Measurements from ENCODE around the gene OR1L1. TPM values are rescaled to one million over a fixed set of nuclear protein-coding genes. Genes with fewer than 3 reads are reported as not detected.

OR1L1 gene
- total RNA-seq, 4 donors from 2014 or later = not detected

- TF ChIP-seq CTCF (IDR thresholded peaks at IDR 0.05; ENCODE audit: low read depth) = no peak
These were observed 23.3 kb downstream of the OR1L1 start for GRCh38 chr9:122684851-122685250.

GRCh38 chr9:122695696-122696095 lies 34.2 kb downstream of the OR1L1 start:
- no peak for TF ChIP-seq CTCF (IDR thresholded peaks at IDR 0.05; ENCODE audit: low read depth)

Other genes with a start within 250 kb of the OR1L1 start
- gene OR1J1, start 183.8 kb upstream of the OR1L1 start, total RNA-seq = not detected
- not detected for gene OR1J2, start 150.9 kb upstream of the OR1L1 start, total RNA-seq
- not detected for gene OR1J4, start 142.6 kb upstream of the OR1L1 start, total RNA-seq
- gene OR1N1, start 134.4 kb upstream of the OR1L1 start, total RNA-seq = not detected
- not detected for gene OR1N2, start 108.6 kb upstream of the OR1L1 start, total RNA-seq
- gene OR1L8, start 78.3 kb upstream of the OR1L1 start, total RNA-seq = under 1 TPM in 2 of 4 donors, not detected in 2; 0.49 to 0.66 TPM
- gene OR1Q1, start 47.0 kb upstream of the OR1L1 start, total RNA-seq = not detected
- gene OR1B1, start 4.1 kb upstream of the OR1L1 start, total RNA-seq = 1 to 10 TPM in 1 of 4 donors, under 1 TPM in 1, not detected in 2; 0.44 to 1.2 TPM
- gene OR1L3, start 13.4 kb downstream of the OR1L1 start, total RNA-seq = not detected
- gene OR1L4, start 62.3 kb downstream of the OR1L1 start, total RNA-seq = not detected
- gene OR1L6, start 80.6 kb downstream of the OR1L1 start, total RNA-seq = not detected
- gene OR5C1, start 127.2 kb downstream of the OR1L1 start, total RNA-seq = not detected
- gene OR1K1, start 138.4 kb downstream of the OR1L1 start, total RNA-seq = not detected
- 10 to 100 TPM; 18.4 to 24.5 (median 20.4) TPM for gene PDCL, start 166.9 kb downstream of the OR1L1 start, total RNA-seq
- gene RC3H2, start 243.6 kb downstream of the OR1L1 start, total RNA-seq = 10 to 100 TPM; 45.0 to 57.3 (median 52.6) TPM